ENCODE measurements around the gene TET1.
"Not testable (repeated sequence)": the region's sequence is repeated elsewhere in the genome, so short reads cannot be mapped to it uniquely, and the experiment has no call there.

Gene TET1

DNA sequence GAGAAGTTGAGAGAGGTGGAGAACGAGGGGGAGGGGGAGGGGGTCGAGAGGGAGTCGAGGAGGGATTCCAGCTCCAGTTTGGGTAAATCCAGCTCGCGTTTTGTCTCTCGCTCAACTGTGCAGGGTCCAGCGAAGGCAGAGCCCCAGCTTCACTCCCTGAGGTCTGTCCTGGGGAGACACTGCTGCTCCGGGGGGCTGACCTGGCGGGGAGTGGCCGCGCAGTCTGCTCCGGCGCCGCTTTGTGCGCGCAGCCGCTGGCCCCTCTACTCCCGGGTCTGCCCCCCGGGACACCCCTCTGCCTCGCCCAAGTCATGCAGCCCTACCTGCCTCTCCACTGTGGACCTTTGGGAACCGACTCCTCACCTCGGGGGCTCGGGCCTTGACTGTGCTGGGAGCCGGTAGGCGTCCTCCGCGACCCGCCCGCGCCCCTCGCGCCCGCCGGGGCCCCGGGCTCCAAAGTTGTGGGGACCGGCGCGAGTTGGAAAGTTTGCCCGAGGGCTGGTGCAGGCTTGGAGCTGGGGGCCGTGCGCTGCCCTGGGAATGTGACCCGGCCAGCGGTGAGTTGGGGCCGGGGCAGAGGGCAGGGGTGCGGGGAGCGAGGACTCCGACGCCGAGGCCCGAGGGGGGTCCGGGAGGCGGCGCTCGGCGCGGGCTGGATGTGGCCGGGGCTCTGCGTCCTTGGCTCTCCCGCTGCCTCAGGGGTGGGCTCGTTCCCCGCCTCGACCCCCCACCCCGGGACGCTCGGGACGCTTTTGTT lies at the start of gene TET1:
Gene TET1, plus strand, starts transcription at position 152 of the 757 bp plus-strand sequence. CDS start 12,002 bp downstream, outside the sequence.
- DNase-seq = peak; percentile 60

GRCh38 chr10:68516216-68516615 lies 43.9 kb upstream of the TET1 start:
- DNase-seq = not testable (repeated sequence)

GRCh38 chr10:68516766-68517165 lies 43.4 kb upstream of the TET1 start:
- no peak for DNase-seq

DNA sequence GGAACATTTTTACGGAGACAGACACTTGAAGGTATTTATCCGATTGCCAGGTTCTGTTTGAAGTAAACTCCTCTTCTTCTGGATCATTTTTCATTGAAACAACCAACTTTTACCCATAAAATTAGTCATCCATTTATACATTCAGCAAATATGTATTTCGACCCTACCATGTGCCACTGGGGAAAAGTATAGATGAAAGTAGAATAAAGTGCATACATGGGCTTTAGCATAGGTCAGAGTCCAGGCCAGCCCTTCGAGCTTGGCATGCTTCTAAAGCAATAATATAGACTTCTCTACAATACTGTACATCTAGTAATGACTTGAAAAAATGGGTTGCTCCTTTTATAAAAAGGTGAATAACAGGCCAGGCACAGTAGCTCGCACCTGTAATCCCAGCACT lies 42.9 kb upstream of the TET1 start:
- DNase-seq = no peak

DNA sequence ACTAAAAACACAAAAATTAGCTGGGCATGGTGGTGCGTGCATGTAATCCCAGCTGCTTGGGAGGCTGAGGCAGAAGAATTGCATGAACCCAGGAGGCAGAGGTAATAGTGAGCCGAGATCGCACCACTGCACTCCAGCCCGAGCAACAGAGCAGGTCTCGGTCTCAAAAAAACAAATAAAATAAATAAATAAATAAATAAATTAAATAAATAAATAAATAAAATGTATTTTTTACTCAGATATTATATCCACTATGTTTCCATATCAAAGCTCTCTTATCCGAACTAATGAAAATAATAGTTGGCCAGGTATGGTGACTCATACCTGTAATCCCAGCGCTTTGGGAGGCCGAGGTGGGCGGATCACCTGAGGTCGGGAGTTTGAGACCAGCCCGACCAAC lies 41.5 kb upstream of the TET1 start:
- not testable (repeated sequence) for DNase-seq

DNA sequence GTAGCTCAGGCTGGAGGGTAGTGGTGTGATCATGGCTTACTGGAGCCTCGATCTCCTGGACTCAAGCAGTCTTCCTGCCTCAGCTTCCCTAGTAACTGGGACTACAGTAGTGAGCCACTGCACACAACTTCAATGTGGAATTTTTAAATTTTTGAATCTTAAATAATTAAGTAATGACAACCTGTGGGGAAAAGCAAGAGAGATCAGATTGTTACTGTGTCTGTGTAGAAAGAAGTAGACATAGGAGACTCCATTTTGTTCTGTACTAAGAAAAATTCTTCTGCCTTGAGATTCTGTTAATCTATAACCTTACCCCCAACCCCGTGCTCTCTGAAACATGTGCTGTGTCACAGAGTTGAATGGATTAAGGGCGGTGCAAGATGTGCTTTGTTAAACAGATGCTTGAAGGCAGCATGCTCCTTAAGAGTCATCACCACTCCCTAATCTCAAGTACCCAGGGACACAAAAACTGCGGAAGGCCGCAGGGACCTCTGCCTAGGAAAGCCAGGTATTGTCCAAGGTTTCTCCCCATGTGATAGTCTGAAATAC lies 34.6 kb upstream of the TET1 start:
- not testable (repeated sequence) for DNase-seq

- DNase-seq = no peak
These were observed 33.4 kb upstream of the TET1 start for GRCh38 chr10:68526634-68527307.

DNA sequence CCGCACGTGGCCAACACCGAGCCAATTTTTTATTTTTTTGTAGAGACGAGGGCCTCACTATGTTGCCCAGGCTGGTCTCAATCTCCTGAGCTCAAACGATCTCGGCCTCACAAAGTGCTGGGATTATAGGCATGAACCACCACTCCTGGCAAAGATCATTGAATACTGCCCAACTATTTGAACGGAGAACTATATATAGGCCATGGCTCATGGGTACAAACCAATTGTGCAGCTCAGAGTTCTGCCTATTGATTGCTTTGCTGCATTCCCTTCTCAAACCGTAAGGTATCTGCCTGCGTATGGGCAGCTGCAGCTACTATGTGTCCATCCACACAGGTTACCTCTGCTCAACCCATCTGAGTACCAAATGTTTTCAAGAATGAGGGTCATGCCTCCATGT lies 23.2 kb upstream of the TET1 start:
- no peak for DNase-seq

- no peak for DNase-seq
These were observed 22.3 kb upstream of the TET1 start for GRCh38 chr10:68537796-68538195.

- DNase-seq = no peak
These were observed 16.9 kb upstream of the TET1 start for GRCh38 chr10:68543004-68543918.

DNA sequence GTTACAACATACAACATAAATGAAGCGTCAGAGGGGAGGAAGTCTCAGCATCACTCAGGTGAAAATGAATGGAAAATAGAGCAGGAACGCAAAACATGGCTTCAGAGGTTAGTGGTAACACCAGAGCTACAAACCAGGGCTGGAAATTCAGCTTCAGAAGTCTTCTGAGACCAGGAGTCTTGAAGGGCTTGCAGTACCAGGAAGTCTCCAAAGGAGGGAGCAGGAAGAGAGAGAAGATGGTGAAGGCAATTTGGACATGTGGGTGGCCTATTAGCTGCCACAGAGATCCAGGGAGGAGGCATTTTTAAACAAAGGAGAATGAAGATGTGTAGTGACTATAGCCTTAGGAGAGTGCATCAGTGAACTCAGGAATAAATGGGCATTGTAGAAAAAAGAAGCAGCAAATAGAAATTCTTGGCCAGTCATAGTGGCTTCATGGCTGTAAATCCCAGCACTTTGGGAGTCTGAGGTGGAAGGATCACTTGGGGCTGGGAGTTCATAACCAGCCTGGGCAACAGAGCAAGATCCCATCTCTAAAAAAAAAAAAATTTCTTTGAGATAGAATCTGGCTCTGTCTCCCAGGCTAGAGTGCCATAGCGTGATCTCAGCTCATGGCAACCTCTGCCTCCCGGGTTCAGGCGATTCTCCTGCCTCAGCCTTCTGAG lies 9.3 kb upstream of the TET1 start:
- peak; percentile 89 for DNase-seq

GRCh38 chr10:68553138-68553537 lies 7.0 kb upstream of the TET1 start:
- no peak for DNase-seq

- no peak for DNase-seq
These were observed 6.5 kb upstream of the TET1 start for GRCh38 chr10:68553599-68553998.

- no peak for DNase-seq
These were observed 1.7 kb upstream of the TET1 start for GRCh38 chr10:68558478-68558877.

GRCh38 chr10:68559251-68559650 lies 886 bp upstream of the TET1 start:
- no peak for DNase-seq

- DNase-seq = peak; percentile 54
These were observed 324 bp upstream of the TET1 start for GRCh38 chr10:68559841-68560185.

DNA sequence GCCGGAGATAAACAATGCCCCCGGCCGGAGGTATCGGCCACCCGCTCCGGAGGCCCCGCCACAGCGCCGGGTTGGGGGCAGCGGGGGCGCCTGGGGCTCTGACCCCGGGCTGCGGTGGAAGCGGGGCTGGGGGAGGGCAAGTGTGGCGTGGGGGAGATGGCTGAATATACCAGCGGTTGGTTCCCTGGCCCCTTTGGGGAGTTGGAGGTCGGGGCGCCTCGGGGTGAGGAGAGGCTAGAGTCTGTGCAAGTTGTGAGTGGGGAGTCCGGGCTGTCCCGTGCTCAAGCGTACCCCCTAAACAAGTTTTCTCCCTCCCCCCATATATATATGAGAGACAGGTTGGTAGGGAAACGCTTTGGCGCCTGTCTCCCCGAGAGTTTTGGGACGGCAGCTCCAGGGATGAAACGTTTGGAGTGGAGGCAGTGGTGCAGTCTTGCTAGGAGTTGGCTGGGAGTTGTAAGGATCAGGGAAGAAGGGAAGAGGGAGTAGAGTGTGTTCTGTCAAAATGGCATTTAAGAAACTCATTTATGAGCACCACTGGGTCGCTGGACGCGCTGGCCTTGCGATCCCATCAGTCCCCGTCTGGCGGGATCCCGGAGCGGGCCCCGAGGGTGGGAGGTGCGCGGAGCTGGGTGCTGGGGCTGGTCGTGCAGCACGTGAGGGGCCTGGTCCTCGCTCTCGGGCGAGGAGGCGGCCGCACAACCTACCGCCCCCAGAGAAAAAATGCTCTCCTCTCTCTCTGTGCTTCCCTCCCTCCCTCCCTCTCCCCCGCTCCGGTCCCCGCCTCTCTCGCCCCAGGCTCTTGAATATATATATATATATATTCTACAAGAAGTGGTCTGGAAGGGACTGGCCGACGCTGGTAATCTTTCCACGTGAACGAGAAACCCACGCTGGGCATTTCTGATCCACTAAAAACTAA lies 1.1 kb downstream of the TET1 start:
- peak; percentile 15 for DNase-seq

DNA sequence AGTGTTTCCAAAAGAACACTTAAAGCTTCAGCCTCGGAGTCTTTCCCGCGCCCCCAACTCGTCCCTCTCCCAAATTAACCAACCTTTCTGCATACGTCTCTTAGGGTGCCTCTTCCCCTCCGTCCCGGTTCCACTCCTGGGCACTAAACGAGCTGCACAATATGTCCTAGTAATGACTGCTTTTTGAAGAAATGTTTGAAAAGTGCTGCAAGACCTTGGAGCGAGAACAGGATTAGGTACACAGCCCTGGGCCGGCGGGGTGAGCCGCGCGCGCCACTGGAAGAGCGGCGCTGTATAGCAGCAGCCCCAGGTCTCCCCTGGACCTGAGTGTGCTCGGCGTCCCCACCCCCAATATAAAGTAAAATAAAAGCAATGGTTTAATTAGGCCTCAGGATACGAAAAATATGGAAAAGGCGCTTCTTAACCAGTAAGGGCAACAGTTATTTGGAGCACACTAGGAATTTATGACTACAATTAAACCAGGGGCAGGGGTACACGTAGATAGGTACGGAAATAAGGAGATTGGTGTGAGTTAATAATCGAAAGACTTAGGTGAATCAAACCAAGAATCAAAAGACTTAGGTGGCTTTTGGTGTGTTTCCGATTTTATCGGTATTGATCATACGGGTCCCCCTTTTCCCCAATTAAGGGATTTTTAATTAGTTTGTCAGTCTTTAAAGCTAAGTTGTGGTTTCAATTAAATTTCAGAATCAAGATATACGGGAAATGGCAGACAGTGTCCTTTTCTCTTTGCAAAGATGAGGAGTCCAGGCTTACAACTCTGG lies 1.9 kb downstream of the TET1 start:
- peak; percentile 15 for DNase-seq

DNA sequence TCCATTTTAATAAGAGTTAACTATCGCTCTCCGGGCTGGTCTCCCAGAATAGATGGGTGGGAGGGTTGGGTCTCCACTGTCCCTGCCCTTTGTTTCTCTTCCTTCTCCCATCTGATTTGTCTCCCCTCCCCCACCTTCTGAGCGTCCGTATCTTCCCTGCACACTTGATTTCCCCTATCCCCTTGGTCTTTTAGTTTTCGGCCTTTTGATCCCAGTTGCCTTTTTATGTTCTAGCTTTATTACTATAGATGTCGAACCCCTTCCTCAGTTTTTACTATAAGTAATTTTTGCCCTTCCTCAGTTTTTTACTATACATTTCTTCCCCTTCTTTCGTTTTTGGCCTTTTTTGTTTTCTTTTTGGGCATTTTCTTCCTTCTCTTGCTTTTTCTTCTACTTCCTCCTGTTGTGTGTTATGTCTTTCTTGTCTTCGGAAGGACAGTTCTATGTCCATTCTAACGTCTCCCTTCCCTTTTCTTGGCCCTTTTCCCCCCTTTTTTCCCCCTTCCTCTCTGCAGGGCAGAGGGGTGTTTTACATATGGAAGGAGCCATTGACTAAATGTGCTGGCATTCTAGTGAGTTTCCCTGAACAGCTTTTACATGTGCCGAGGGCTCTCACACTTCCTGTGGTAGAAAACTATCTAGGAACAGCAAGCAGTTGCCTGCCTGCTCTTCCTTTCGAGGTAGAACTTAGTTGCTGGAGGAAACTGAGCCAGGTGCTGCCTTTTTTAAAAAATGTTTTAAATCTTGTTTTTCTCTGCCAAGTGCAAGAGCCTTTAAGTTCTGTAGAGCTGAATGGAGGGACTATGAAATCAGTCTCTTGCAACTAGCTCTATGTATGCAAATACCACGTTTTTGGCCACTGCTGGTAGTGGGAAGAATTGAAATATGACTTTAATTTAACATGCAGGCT lies 2.8 kb downstream of the TET1 start:
- DNase-seq = peak; percentile 15

DNA sequence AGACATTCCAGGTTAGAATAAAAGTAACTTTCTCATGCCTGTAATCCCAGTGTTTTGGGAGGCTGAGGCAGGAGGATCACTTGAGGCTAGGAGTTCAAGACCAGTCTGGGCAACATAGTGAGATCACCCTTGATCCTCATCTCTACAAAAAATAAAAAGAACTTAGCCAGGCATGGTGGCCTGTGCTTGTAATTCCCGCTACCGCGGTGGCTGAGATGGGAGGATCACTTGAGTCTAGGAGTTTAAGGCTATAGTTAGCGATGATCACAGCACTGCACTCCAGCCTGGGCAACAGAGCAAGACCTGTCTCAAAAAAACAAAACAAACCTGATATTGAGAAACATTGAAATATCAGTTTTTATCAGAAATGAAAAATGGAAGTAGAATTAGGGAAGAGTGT lies 4.6 kb downstream of the TET1 start:
- no peak for DNase-seq

All from hematopoietic multipotent progenitor cell treated with erythropoietin and hydrocortisone succinate and interleukin-3 and kit ligand, for 6 days (in vitro differentiated cells).